HepG2 (cell line): ENCODE measurements around the gene EIF3A. TPM values are rescaled to one million over a fixed set of nuclear protein-coding genes. Genes with fewer than 3 reads are reported as not detected.

ENCODE experiments used
- ARID2 ChIP-seq: sonication (generic); formaldehyde crosslinking; IDR thresholded peaks from 2 replicates; pipeline ENCODE4 v1.8.1; 2022; ENCODE audit warnings: mild to moderate bottlenecking, missing genetic modification reagents, borderline replicate concordance
- EHMT2 ChIP-seq: fragments of 200-600 bp; sonication (generic); IDR thresholded peaks from 2 replicates; pipeline ENCODE4 v1.7.0; 2017; ENCODE audit warnings: antibody characterized with exemption, low read depth, low read length, borderline replicate concordance
- ETV5 ChIP-seq: IDR thresholded peaks from 2 replicates; pipeline ENCODE4 v1.6.1; 2018; ENCODE audit warnings: missing biosample characterization, missing genetic modification reagents, inconsistent platforms, borderline replicate concordance
- FOXJ3 ChIP-seq: sonication (generic); formaldehyde crosslinking; IDR thresholded peaks from 2 replicates; pipeline ENCODE4 v1.4.0; 2020; ENCODE audit warnings: missing genetic modification reagents, mild to moderate bottlenecking, borderline replicate concordance
- HOXA3 ChIP-seq: sonication (generic); formaldehyde crosslinking; IDR thresholded peaks from 2 replicates; pipeline ENCODE4 v1.5.0; 2020; ENCODE audit warnings: missing genetic modification reagents
- IKZF1 ChIP-seq: fragments of 450-650 bp; IDR thresholded peaks from 2 replicates; pipeline ENCODE4 v1.7.1; 2016
- RBAK ChIP-seq: sonication (generic); formaldehyde crosslinking; IDR thresholded peaks from 2 replicates; pipeline ENCODE4 v1.5.1; 2020; ENCODE audit warnings: mild to moderate bottlenecking, missing genetic modification reagents
- SCMH1 ChIP-seq: sonication (generic); formaldehyde crosslinking; IDR thresholded peaks from 2 replicates; pipeline ENCODE4 v1.9.0; 2021; ENCODE audit warnings: missing genetic modification reagents, mild to moderate bottlenecking, borderline replicate concordance
- ZNF44 ChIP-seq: sonication (generic); formaldehyde crosslinking; IDR thresholded peaks from 2 replicates; pipeline ENCODE4 v1.5.1; 2020; ENCODE audit warnings: mild to moderate bottlenecking, missing genetic modification reagents
- ZNF556 ChIP-seq: sonication (generic); formaldehyde crosslinking; IDR thresholded peaks from 2 replicates; pipeline ENCODE4 v1.4.0; 2020; ENCODE audit warnings: mild to moderate bottlenecking, missing genetic modification reagents, borderline replicate concordance
- ZNF570 ChIP-seq: sonication (generic); formaldehyde crosslinking; IDR thresholded peaks from 2 replicates; pipeline ENCODE4 v1.4.0; 2020; ENCODE audit warnings: mild to moderate bottlenecking, missing genetic modification reagents, borderline replicate concordance
- ZNF670 ChIP-seq: sonication (generic); formaldehyde crosslinking; IDR thresholded peaks from 2 replicates; pipeline ENCODE4 v1.8.0; 2022; ENCODE audit warnings: mild to moderate bottlenecking, missing genetic modification reagents, borderline replicate concordance
- ZNF672 ChIP-seq: sonication (generic); formaldehyde crosslinking; IDR thresholded peaks from 2 replicates; pipeline ENCODE4 v1.8.1; 2022; ENCODE audit warnings: missing genetic modification reagents
- ZNF713 ChIP-seq: sonication (generic); formaldehyde crosslinking; IDR thresholded peaks from 2 replicates; pipeline ENCODE4 v1.4.0; 2020; ENCODE audit warnings: mild to moderate bottlenecking, missing genetic modification reagents
- ZNF790 ChIP-seq: sonication (generic); formaldehyde crosslinking; IDR thresholded peaks from 2 replicates; pipeline ENCODE4 v1.8.0; 2022; ENCODE audit warnings: missing genetic modification reagents, mild to moderate bottlenecking, borderline replicate concordance
- ZSCAN21 ChIP-seq: sonication (generic); formaldehyde crosslinking; IDR thresholded peaks from 2 replicates; pipeline ENCODE4 v1.8.0; 2022; ENCODE audit warnings: mild to moderate bottlenecking, missing genetic modification reagents, moderate library complexity, borderline replicate concordance
- polyA plus RNA-seq, 8 experiments: library from polyadenylated mRNA; depleted of rRNA in 3 of 8; stranded (reverse) in 7 of 8; unstranded in 1 of 8; fragments of >200 nt; fragmentation: Illumina TruSeq in 4 of 8; extraction: Trizol in 4 of 8; gene quantifications; 2 replicates each; pipeline versions ENCODE4 v1.2.1 to v1.2.3, GENCODE V29; 2011 to 2016; ENCODE audit warnings: low read depth in 4 of 8, missing spikeins in 1 of 8, mixed read lengths in 1 of 8; ENCODE audit not compliant: insufficient read depth in 1 of 8
- total RNA-seq, 5 experiments: library from RNA; depleted of rRNA; stranded (reverse); fragments of >200 nt; fragmentation: Illumina TruSeq; extraction: Trizol; gene quantifications; 2 replicates each; pipeline ENCODE4 v1.2.3, GENCODE V29; 2016; ENCODE audit warnings: low read depth in 1 of 5
- TF ChIP-seq, protein P1 (sequence below), 2 experiments: fragments of 450-650 bp in 1 of 2; sonication (generic) in 1 of 2; formaldehyde crosslinking in 1 of 2; IDR thresholded peaks; 2 replicates each; pipeline versions ENCODE4 v1.6.1 to v1.8.0; 2016 to 2022; ENCODE audit warnings: antibody characterized with exemption in 1 of 2, mild to moderate bottlenecking in 1 of 2, missing genetic modification reagents in 1 of 2
- TF ChIP-seq, protein P2 (sequence below): sonication (generic); formaldehyde crosslinking; IDR thresholded peaks from 2 replicates; pipeline ENCODE4 v1.4.0; 2020; ENCODE audit warnings: missing genetic modification reagents

The EIF3A gene
- total and polyA plus RNA-seq, 2 of the 13 experiments (the other 11 are each of a cell fraction or from before 2014, with no cell fraction given): 25.6 to 117 TPM

GRCh38 chr10:119028900-119029612, 51.6 kb downstream of the EIF3A start (continued):
- TF ChIP-seq SCMH1 (CRISPR knock-in tag) (no peak), FOXJ3 (CRISPR knock-in tag) (no peak), ETV5 (CRISPR knock-in tag) (no peak; the same call in 1 of the 2 replicates), ARID2 (no peak), EHMT2 (no peak), RBAK (CRISPR knock-in tag) (no peak), ZNF44 (0 out of 2 replicates have a peak, but pooled peaks have one; percentile 27), ZNF670 (CRISPR knock-in tag) (no peak), ZNF790 (no peak), ZNF713 (CRISPR knock-in tag) (no peak), ZNF672 (no peak), IKZF1 (no peak), ZSCAN21 (CRISPR knock-in tag) (no peak; the same call in 1 of the 2 replicates), ZNF570 (no peak), ZNF556 (CRISPR knock-in tag) (no peak), HOXA3 (peak; percentile 27; the same call in 1 of the 2 replicates)
- TF ChIP-seq, protein P1, sequence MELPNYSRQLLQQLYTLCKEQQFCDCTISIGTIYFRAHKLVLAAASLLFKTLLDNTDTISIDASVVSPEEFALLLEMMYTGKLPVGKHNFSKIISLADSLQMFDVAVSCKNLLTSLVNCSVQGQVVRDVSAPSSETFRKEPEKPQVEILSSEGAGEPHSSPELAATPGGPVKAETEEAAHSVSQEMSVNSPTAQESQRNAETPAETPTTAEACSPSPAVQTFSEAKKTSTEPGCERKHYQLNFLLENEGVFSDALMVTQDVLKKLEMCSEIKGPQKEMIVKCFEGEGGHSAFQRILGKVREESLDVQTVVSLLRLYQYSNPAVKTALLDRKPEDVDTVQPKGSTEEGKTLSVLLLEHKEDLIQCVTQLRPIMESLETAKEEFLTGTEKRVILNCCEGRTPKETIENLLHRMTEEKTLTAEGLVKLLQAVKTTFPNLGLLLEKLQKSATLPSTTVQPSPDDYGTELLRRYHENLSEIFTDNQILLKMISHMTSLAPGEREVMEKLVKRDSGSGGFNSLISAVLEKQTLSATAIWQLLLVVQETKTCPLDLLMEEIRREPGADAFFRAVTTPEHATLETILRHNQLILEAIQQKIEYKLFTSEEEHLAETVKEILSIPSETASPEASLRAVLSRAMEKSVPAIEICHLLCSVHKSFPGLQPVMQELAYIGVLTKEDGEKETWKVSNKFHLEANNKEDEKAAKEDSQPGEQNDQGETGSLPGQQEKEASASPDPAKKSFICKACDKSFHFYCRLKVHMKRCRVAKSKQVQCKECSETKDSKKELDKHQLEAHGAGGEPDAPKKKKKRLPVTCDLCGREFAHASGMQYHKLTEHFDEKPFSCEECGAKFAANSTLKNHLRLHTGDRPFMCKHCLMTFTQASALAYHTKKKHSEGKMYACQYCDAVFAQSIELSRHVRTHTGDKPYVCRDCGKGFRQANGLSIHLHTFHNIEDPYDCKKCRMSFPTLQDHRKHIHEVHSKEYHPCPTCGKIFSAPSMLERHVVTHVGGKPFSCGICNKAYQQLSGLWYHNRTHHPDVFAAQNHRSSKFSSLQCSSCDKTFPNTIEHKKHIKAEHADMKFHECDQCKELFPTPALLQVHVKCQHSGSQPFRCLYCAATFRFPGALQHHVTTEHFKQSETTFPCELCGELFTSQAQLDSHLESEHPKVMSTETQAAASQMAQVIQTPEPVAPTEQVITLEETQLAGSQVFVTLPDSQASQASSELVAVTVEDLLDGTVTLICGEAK (IDR thresholded peaks at IDR 0.05): no peak
- TF ChIP-seq, protein P1 (CRISPR knock-in tag; IDR thresholded peaks at IDR 0.05): no peak
- TF ChIP-seq, protein P2, sequence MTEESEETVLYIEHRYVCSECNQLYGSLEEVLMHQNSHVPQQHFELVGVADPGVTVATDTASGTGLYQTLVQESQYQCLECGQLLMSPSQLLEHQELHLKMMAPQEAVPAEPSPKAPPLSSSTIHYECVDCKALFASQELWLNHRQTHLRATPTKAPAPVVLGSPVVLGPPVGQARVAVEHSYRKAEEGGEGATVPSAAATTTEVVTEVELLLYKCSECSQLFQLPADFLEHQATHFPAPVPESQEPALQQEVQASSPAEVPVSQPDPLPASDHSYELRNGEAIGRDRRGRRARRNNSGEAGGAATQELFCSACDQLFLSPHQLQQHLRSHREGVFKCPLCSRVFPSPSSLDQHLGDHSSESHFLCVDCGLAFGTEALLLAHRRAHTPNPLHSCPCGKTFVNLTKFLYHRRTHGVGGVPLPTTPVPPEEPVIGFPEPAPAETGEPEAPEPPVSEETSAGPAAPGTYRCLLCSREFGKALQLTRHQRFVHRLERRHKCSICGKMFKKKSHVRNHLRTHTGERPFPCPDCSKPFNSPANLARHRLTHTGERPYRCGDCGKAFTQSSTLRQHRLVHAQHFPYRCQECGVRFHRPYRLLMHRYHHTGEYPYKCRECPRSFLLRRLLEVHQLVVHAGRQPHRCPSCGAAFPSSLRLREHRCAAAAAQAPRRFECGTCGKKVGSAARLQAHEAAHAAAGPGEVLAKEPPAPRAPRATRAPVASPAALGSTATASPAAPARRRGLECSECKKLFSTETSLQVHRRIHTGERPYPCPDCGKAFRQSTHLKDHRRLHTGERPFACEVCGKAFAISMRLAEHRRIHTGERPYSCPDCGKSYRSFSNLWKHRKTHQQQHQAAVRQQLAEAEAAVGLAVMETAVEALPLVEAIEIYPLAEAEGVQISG: peak; percentile 65; the same call in 1 of the 2 replicates
